Uterus (tissue), 4 donors: Measurements from ENCODE around the gene FREM1. TPM values are rescaled to one million over a fixed set of nuclear protein-coding genes. Genes with fewer than 3 reads are reported as not detected.

Experiments
- DNase-seq, 2 donors: peaks; one replicate each; pipeline ENCODE4 v3.0.0-alpha.2; 2019 to 2020
- H3K27ac ChIP-seq, 2 donors: fragments of 200-600 bp; sonication (generic); 1 replicate in 1 of 2; 2 replicates in 1 of 2; pipeline ENCODE4 v1.5.1; 2016 to 2018
- H3K27me3 ChIP-seq, 2 donors: fragments of 200-600 bp; sonication (generic); one replicate each; pipeline ENCODE4 v1.5.1; 2018 to 2019; ENCODE audit warnings: control low read depth in 1 of 2
- H3K36me3 ChIP-seq, 2 donors: fragments of 200-600 bp; sonication (generic); one replicate each; pipeline ENCODE4 v1.5.1; 2019; ENCODE audit warnings: control low read depth in 1 of 2
- H3K4me1 ChIP-seq, 2 donors: fragments of 200-600 bp; sonication (generic); one replicate each; pipeline ENCODE4 v1.5.1; 2018 to 2019; ENCODE audit warnings: control low read depth in 1 of 2
- H3K4me3 ChIP-seq, 2 donors: fragments of 200-600 bp; sonication (generic); 1 replicate in 1 of 2; 2 replicates in 1 of 2; pipeline ENCODE4 v1.5.1; 2018 to 2019; ENCODE audit warnings: mild to moderate bottlenecking in 1 of 2
- H3K9me3 ChIP-seq, 2 donors: fragments of 200-600 bp; sonication (generic); one replicate each; pipeline ENCODE4 v1.5.1; 2019; ENCODE audit warnings: control low read depth in 1 of 2
- CTCF ChIP-seq, 4 experiments: fragments of 200-600 bp in 2 of 4; fragments of 450-650 bp in 2 of 4; sonication (generic) in 2 of 4; IDR thresholded peaks; one replicate each; pipeline ENCODE4 v1.5.1; 2016 to 2019; ENCODE audit warnings: antibody characterized with exemption in 4 of 4, mild to moderate bottlenecking in 2 of 4, moderate library complexity in 1 of 4
- POLR2A ChIP-seq, 2 donors: fragments of 450-650 bp; IDR thresholded peaks; one replicate each; pipeline ENCODE4 v1.6.1; 2016; ENCODE audit warnings: antibody characterized with exemption in 2 of 2, mild to moderate bottlenecking in 1 of 2, moderate library complexity in 1 of 2
- intact Hi-C: fragments of 100-400 bp; cut with DNase I; formaldehyde crosslinking; loops from one replicate; pipeline ENCODE4 v1.15.1; 2023; ENCODE audit warnings: low total_unique reads
- total RNA-seq, 4 donors: library from RNA; depleted of rRNA in 3 of 4; stranded (reverse); fragments of >200 nt in 3 of 4; gene quantifications; one replicate each; pipeline versions ENCODE4 v1.1.0 to v1.2.4, GENCODE V29; 2014 to 2023
- donor health status: DM: yes; HTN: yes; CAD: no.

Gene FREM1
- total RNA-seq, 4 donors from 2014 or later, result 7.6 to 92.6 (median 18.4) TPM

- Histone ChIP-seq H3K27ac (no peak overlapping the region), H3K36me3 (no peaks in the 10 kb centered on the region), H3K9me3 (no peaks in the 10 kb centered on the region), H3K4me3 (no peak overlapping the region), H3K27me3 (no peaks in the 10 kb centered on the region), H3K4me1 (no peaks in the 10 kb centered on the region)
- TF ChIP-seq CTCF (IDR thresholded peaks at IDR 0.05) (no peak), POLR2A (IDR thresholded peaks at IDR 0.05) (no peak)
- intact Hi-C loops, result no loop called here
- DNase-seq, result no peak
Measured at GRCh38 chr9:14811844-14812243, 98.4 kb downstream of the FREM1 start.

- Histone ChIP-seq H3K9me3 (no peaks in the 10 kb centered on the region), H3K27ac (no peak overlapping the region), H3K4me1 (no peaks in the 10 kb centered on the region), H3K36me3 (no peaks in the 10 kb centered on the region), H3K27me3 (no peaks in the 10 kb centered on the region), H3K4me3 (no peak overlapping the region)
- TF ChIP-seq CTCF (IDR thresholded peaks at IDR 0.05), result no peak
- TF ChIP-seq POLR2A (IDR thresholded peaks at IDR 0.05), result no peak
- intact Hi-C loops, result no loop called here
- DNase-seq, result no peak
Measured at GRCh38 chr9:14806941-14807520, 103.2 kb downstream of the FREM1 start.

- intact Hi-C loops, result no loop called here
- TF ChIP-seq CTCF (IDR thresholded peaks at IDR 0.05) (no peak), POLR2A (IDR thresholded peaks at IDR 0.05) (no peak)
- Histone ChIP-seq H3K9me3 (no peaks in the 10 kb centered on the region), H3K27ac (no peak overlapping the region), H3K27me3 (no peaks in the 10 kb centered on the region), H3K4me1 (no peaks in the 10 kb centered on the region), H3K4me3 (no peak overlapping the region), H3K36me3 (no peaks in the 10 kb centered on the region)
- DNase-seq, result no peak
Measured at GRCh38 chr9:14799030-14799429, 111.2 kb downstream of the FREM1 start.

GRCh38 chr9:14797435-14797834 lies 112.8 kb downstream of the FREM1 start:
- no peak for TF ChIP-seq CTCF (IDR thresholded peaks at IDR 0.05)
- TF ChIP-seq POLR2A (IDR thresholded peaks at IDR 0.05), result no peak
- Histone ChIP-seq H3K36me3 (no peaks in the 10 kb centered on the region), H3K4me3 (no peak overlapping the region), H3K4me1 (no peaks in the 10 kb centered on the region), H3K27me3 (no peaks in the 10 kb centered on the region), H3K9me3 (no peaks in the 10 kb centered on the region), H3K27ac (no peak overlapping the region)
- no peak for DNase-seq
- intact Hi-C loops, result no loop called here

- Histone ChIP-seq H3K9me3 (no peaks in the 10 kb centered on the region), H3K27me3 (no peaks in the 10 kb centered on the region), H3K27ac (no peak overlapping the region), H3K36me3 (no peaks in the 10 kb centered on the region), H3K4me3 (no peak overlapping the region), H3K4me1 (no peaks in the 10 kb centered on the region)
- TF ChIP-seq POLR2A (IDR thresholded peaks at IDR 0.05) (no peak), CTCF (IDR thresholded peaks at IDR 0.05) (no peak)
- intact Hi-C loops, result no loop called here
- no peak for DNase-seq
Measured at GRCh38 chr9:14793389-14793788, 116.8 kb downstream of the FREM1 start.
